HEK293 (cell line): Measurements from ENCODE around the gene PPM1F.
A peak's percentile ranks its signal among the peaks of the same experiment; 100 is the strongest.

Experiments used
- KLF1 ChIP-seq: fragments of 450-650 bp; formaldehyde crosslinking; IDR thresholded peaks from 2 replicates; pipeline ENCODE4 v1.5.1; 2016; ENCODE audit warnings: missing biosample characterization, missing genetic modification characterization
- KLF17 ChIP-seq: fragments of 450-650 bp; formaldehyde crosslinking; IDR thresholded peaks from 2 replicates; pipeline ENCODE4 v1.5.1; 2016; ENCODE audit warnings: missing biosample characterization, missing genetic modification characterization
- KLF9 ChIP-seq: fragments of 450-650 bp; formaldehyde crosslinking; IDR thresholded peaks from 2 replicates; pipeline ENCODE4 v1.5.1; 2016; ENCODE audit warnings: missing biosample characterization, missing genetic modification characterization, low read depth
- MEIS1 ChIP-seq: sonication (generic); formaldehyde crosslinking; IDR thresholded peaks from 2 replicates; pipeline ENCODE4 v1.8.1; 2022; ENCODE audit warnings: missing genetic modification reagents, mild to moderate bottlenecking, borderline replicate concordance
- OSR2 ChIP-seq: fragments of 450-650 bp; formaldehyde crosslinking; IDR thresholded peaks from 2 replicates; pipeline ENCODE4 v1.5.1; 2016; ENCODE audit warnings: missing biosample characterization, missing genetic modification characterization
- PBX3 ChIP-seq: sonication (generic); formaldehyde crosslinking; IDR thresholded peaks from 2 replicates; pipeline ENCODE4 v1.8.1; 2022; ENCODE audit warnings: mild to moderate bottlenecking, moderate library complexity, missing genetic modification reagents
- PRDM1 ChIP-seq: fragments of 450-650 bp; formaldehyde crosslinking; IDR thresholded peaks from 2 replicates; pipeline ENCODE4; 2016; ENCODE audit warnings: missing biosample characterization, missing genetic modification characterization
- TCF7L2 ChIP-seq: IDR thresholded peaks from 2 replicates; pipeline ENCODE4 v1.6.1; 2011; ENCODE audit warnings: low read depth, mild to moderate bottlenecking, inconsistent platforms, low read length, moderate library complexity, borderline replicate concordance
- ZBTB17 ChIP-seq: fragments of 450-650 bp; formaldehyde crosslinking; IDR thresholded peaks from 2 replicates; pipeline ENCODE4 v1.5.1; 2016; ENCODE audit warnings: missing biosample characterization, missing genetic modification characterization
- ZBTB21 ChIP-seq: fragments of 450-650 bp; formaldehyde crosslinking; IDR thresholded peaks from 2 replicates; pipeline ENCODE4 v1.5.1; 2017; ENCODE audit warnings: missing biosample characterization, missing genetic modification characterization
- ZBTB26 ChIP-seq: fragments of 450-650 bp; formaldehyde crosslinking; optimal IDR thresholded peaks from 2 replicates; pipeline ENCODE3; 2016; ENCODE audit warnings: missing biosample characterization, mild to moderate bottlenecking, missing genetic modification characterization
- ZBTB7A ChIP-seq: fragments of 450-650 bp; formaldehyde crosslinking; IDR thresholded peaks from 2 replicates; pipeline ENCODE4 v1.5.1; 2016; ENCODE audit warnings: low read depth, missing biosample characterization, missing genetic modification characterization
- ZNF248 ChIP-seq: fragments of 450-650 bp; formaldehyde crosslinking; IDR thresholded peaks from 2 replicates; pipeline ENCODE4 v1.5.1; 2017; ENCODE audit warnings: missing biosample characterization, missing genetic modification characterization
- ZNF335 ChIP-seq: fragments of 450-650 bp; formaldehyde crosslinking; conservative IDR thresholded peaks from 2 replicates; pipeline ENCODE4 v1.5.1; 2016; ENCODE audit warnings: missing biosample characterization, missing genetic modification characterization
- ZNF341 ChIP-seq: fragments of 450-650 bp; formaldehyde crosslinking; IDR thresholded peaks from 2 replicates; pipeline ENCODE4; 2016; ENCODE audit warnings: low read depth, missing biosample characterization, missing genetic modification characterization
- ZNF394 ChIP-seq: fragments of 450-650 bp; formaldehyde crosslinking; IDR thresholded peaks from 2 replicates; pipeline ENCODE4 v1.5.1; 2016; ENCODE audit warnings: missing biosample characterization, missing genetic modification characterization, mild to moderate bottlenecking, moderate library complexity, borderline replicate concordance
- ZNF398 ChIP-seq: fragments of 450-650 bp; formaldehyde crosslinking; IDR thresholded peaks from 2 replicates; pipeline ENCODE4 v1.5.1; 2017; ENCODE audit warnings: missing biosample characterization, missing genetic modification characterization
- ZNF513 ChIP-seq: fragments of 450-650 bp; IDR thresholded peaks from 2 replicates; pipeline ENCODE4 v1.5.1; 2018; ENCODE audit warnings: missing biosample characterization, missing genetic modification characterization
- ZNF521 ChIP-seq: fragments of 450-650 bp; formaldehyde crosslinking; IDR thresholded peaks from 2 replicates; pipeline ENCODE4 v1.5.1; 2017; ENCODE audit warnings: missing biosample characterization, mild to moderate bottlenecking, missing genetic modification characterization
- ZNF549 ChIP-seq: fragments of 450-650 bp; IDR thresholded peaks from 2 replicates; pipeline ENCODE4 v1.5.1; 2018; ENCODE audit warnings: missing biosample characterization, missing genetic modification characterization, mild to moderate bottlenecking, inconsistent platforms, moderate library complexity
- ZNF621 ChIP-seq: fragments of 450-650 bp; formaldehyde crosslinking; IDR thresholded peaks from 2 replicates; pipeline ENCODE4 v1.5.1; 2017; ENCODE audit warnings: missing biosample characterization, missing genetic modification characterization
- ZNF624 ChIP-seq: fragments of 450-650 bp; formaldehyde crosslinking; IDR thresholded peaks from 2 replicates; pipeline ENCODE4 v1.5.1; 2017; ENCODE audit warnings: missing biosample characterization, missing genetic modification characterization
- ZNF639 ChIP-seq: fragments of 450-650 bp; formaldehyde crosslinking; IDR thresholded peaks from 2 replicates; pipeline ENCODE4 v1.5.1; 2016; ENCODE audit warnings: missing biosample characterization, missing genetic modification characterization
- ZNF654 ChIP-seq: fragments of 450-650 bp; formaldehyde crosslinking; IDR thresholded peaks from 2 replicates; pipeline ENCODE4 v1.5.1; 2016; ENCODE audit warnings: low read depth, missing biosample characterization, missing genetic modification characterization
- ZNF660 ChIP-seq: fragments of 450-650 bp; IDR thresholded peaks from 2 replicates; pipeline ENCODE4 v1.5.1; 2018; ENCODE audit warnings: missing biosample characterization, mild to moderate bottlenecking, missing genetic modification characterization
- ZNF704 ChIP-seq: fragments of 450-650 bp; formaldehyde crosslinking; IDR thresholded peaks from 2 replicates; pipeline ENCODE4 v1.5.1; 2016; ENCODE audit warnings: missing biosample characterization, missing genetic modification characterization
- ZNF707 ChIP-seq: fragments of 450-650 bp; formaldehyde crosslinking; IDR thresholded peaks from 2 replicates; pipeline ENCODE4 v1.5.1; 2016; ENCODE audit warnings: missing biosample characterization, missing genetic modification characterization
- ZNF776 ChIP-seq: fragments of 450-650 bp; formaldehyde crosslinking; IDR thresholded peaks from 2 replicates; pipeline ENCODE4 v1.5.0; 2017; ENCODE audit warnings: missing biosample characterization, missing genetic modification characterization, borderline replicate concordance
- ZNF791 ChIP-seq: fragments of 450-650 bp; formaldehyde crosslinking; IDR thresholded peaks from 2 replicates; pipeline ENCODE4 v1.5.1; 2016; ENCODE audit warnings: missing biosample characterization, missing genetic modification characterization
- ZSCAN23 ChIP-seq: fragments of 450-650 bp; formaldehyde crosslinking; IDR thresholded peaks from 2 replicates; pipeline ENCODE4 v1.5.1; 2016; ENCODE audit warnings: missing biosample characterization, missing genetic modification characterization
- ZSCAN30 ChIP-seq: fragments of 450-650 bp; IDR thresholded peaks from 2 replicates; pipeline ENCODE4 v1.5.1; 2018; ENCODE audit warnings: missing biosample characterization, mild to moderate bottlenecking, missing genetic modification characterization, moderate library complexity

The PPM1F gene

GRCh38 chr22:21938071-21938822, 14.4 kb downstream of the PPM1F start (continued):
- TF ChIP-seq ZNF398 (tag by site-specific recombination) (no peak), ZNF341 (tag by site-specific recombination) (peak; percentile 12; the same call in 1 of the 2 replicates), ZNF513 (tag by site-specific recombination) (no peak), ZNF394 (peak; percentile 71; the same call in 1 of the 2 replicates), ZBTB7A (tag by site-specific recombination) (peak; percentile 73), ZBTB26 (tag by site-specific recombination) (peak; percentile 78), ZNF549 (tag by site-specific recombination) (no peak), PRDM1 (tag by site-specific recombination) (peak; percentile 98), ZNF624 (no peak), OSR2 (tag by site-specific recombination) (peak; percentile 71), ZBTB21 (tag by site-specific recombination) (peak; percentile 49; the same call in 1 of the 2 replicates), ZNF704 (no peak), ZNF639 (tag by site-specific recombination) (no peak), KLF1 (peak; percentile 42), ZSCAN30 (peak; percentile 98), MEIS1 (CRISPR knock-in tag) (no peak), KLF9 (tag by site-specific recombination) (peak; percentile 62), ZNF660 (tag by site-specific recombination) (0 out of 2 replicates have a peak, but pooled peaks have one; percentile 73), ZSCAN23 (tag by site-specific recombination) (no peak), ZBTB17 (tag by site-specific recombination) (peak; percentile 99), ZNF521 (tag by site-specific recombination) (no peak), PBX3 (peak; percentile 70; the same call in 1 of the 2 replicates), ZNF248 (tag by site-specific recombination) (no peak), ZNF707 (tag by site-specific recombination) (no peak), ZNF791 (tag by site-specific recombination) (no peak), TCF7L2 (no peak), ZNF335 (tag by site-specific recombination) (peak; percentile 93), ZNF654 (tag by site-specific recombination) (peak; percentile 98), ZNF776 (no peak), KLF17 (tag by site-specific recombination) (peak; percentile 71), ZNF621 (no peak)
